Measurements from ENCODE around the gene SH3BP4. TPM values are rescaled to one million over a fixed set of nuclear protein-coding genes. Genes with fewer than 3 reads are reported as not detected.

The SH3BP4 gene
- total RNA-seq, 1 donor: 29.9 TPM

DNA sequence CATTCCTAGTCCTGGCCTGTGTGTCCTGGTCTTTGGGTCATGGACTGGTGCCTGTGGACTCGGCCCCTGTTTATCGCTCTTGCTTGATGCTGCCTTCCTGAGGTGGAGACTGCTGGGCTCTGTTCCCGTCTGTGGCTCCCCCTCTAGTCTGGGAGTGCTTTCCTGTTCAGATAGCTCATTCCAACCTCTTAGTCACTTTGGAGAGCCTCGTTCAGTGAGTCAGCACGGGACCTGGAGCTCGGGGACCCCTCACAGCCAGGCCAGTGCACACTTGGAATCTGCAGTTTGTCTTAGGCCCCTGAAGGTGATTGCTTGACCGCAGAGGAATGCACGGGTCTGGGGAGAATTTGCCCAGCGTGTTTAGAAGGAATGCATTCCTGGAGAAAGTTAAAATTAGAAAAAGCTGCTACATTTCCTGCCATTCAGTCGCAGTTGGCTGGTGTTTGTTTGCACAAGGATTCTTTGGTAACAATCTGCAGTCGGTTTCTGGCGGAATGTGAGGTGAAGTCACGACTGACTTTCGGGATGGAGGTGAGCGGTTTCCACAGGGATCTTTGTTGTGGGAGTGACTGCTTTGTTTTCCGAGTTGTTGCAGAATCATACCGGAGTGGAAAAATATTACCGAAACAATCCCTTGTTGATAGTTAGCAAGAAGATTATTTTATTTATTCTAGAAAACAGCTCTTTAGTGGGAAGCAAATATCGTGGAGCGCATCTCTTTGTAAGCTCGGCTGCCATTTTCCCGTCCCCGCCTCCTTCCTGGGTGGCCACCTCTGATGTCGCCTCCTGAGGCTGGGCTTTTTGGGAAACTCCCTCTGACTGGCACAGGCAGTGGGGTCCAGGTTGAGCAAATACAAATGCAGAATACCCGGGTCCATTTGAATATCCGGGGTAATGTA is 29.6 kb downstream of the SH3BP4 start:
- no peak for DNase-seq (ENCODE audit: low read depth in 2 of 3, low spot score in 2 of 3)

DNA sequence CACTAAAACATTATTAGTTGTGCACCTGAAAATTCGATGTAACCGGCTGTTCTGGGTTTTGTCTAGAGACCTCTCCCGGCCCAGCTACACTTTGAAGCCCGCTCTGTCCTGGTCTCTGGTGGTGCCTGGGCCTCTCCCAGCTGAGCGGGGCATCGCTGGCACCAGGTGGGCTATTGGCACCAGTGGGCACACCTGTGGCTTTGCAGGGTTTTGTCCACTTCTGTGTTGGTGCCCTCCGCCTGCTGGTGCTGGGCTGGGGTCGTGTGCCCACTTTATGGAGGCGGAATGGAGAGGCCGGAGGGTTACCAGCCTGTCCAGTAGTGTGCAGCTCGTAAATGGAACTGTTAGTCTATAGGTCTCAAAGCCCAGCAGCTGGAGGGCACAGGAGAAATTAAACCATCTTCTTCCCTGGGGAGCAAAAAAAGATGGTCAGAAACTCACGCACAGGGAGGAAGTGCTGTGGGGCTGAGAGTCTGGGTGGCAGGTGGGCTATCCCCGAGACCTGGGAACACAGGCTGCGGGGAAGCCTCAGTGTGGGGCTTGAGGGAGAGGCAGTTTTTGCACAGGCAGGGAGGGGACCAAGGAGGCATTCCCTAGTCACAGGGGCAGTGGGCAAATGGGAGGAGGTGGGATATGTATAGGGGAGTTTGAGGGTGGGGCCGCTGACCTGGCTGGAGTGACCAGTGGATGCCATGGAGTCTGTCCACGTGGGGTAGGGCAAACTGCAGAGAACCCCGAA is 30.4 kb downstream of the SH3BP4 start:
- no peak for DNase-seq (ENCODE audit: low read depth in 2 of 3, low spot score in 2 of 3)

GRCh38 chr2:234983011-234983726 is 31.4 kb downstream of the SH3BP4 start:
- no peak for DNase-seq (ENCODE audit: low read depth in 2 of 3, low spot score in 2 of 3)

DNA sequence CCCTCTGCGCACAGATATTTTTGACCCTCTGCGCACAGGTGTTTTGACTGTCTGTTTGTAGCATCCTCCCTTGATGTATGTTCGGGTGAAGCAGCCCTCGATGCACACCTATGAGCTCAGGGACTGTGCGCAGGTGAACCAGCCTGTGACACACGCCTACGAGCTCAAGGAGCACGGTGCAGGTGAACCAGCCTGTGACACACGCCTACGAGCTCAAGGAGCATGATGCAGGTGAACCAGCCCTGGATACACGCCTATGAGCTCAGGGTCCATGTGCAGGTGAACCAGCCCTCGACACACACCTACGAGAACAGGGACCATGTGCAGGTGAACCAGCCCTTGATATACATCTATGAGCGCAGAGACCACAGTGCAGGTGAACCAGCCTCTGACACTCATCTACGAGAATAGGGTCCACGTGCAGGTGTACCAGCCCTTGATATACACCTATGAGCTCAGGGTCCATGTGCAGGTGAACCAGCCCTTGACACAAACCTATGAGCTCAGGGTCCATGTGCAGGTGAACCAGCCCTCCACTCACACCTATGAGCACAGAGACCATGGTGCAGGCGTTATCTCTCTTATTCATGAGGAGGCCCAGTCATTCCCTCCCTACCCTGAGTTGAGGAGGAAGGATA is 33.9 kb downstream of the SH3BP4 start:
- no peak for DNase-seq (ENCODE audit: low read depth in 2 of 3, low spot score in 2 of 3)

DNA sequence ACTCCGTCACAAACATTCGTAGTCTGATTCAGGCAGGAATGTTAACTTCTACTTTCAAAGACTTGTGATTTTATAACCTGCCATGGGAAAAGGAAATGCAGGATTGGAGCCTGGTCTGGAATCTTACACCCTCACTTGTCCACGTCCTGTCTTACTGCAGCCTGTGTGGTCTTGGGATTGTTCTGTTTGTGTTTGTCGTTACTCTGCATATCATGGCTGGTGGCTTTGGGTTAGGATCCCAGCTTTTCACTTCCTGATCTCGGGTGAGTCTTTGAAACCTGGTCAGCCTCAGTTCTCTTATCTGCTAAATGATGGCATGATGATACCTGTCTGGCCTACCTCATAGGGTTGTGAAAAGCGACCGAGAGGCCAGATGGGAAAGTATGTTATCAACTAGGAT is 34.6 kb downstream of the SH3BP4 start:
- DNase-seq (ENCODE audit: low read depth in 2 of 3, low spot score in 2 of 3): no peak

GRCh38 chr2:234986876-234987720 is 35.3 kb downstream of the SH3BP4 start:
- DNase-seq (ENCODE audit: low read depth in 2 of 3, low spot score in 2 of 3): no peak

DNA sequence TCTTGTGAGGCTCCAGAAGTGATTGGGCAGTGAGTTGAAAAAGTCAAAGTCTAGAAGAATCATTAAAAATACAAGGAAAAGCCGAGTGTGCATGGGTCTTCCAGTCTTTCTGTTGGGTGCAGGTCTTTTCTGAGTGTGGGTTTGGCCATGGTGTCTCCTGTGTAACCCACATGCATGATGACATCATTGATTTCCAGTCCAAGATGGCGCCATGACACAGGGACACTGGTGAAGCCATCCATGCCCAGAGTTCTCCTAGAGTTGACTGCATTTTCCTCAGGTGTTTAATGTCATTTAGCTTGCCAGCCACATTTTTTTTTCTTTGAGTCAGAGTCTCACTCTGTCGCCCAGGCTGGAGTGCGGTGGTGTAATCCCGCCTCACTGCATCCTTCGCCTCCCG is 35.9 kb downstream of the SH3BP4 start:
- DNase-seq (ENCODE audit: low read depth in 2 of 3, low spot score in 2 of 3): no peak

- no peak for DNase-seq (ENCODE audit: low read depth in 2 of 3, low spot score in 2 of 3)
Measured at GRCh38 chr2:234988491-234988890, 36.7 kb downstream of the SH3BP4 start.

GRCh38 chr2:234989183-234989701 is 37.4 kb downstream of the SH3BP4 start:
- peak in 2 of 3 donors; percentile 70 to 88 for DNase-seq (ENCODE audit: low read depth in 2 of 3, low spot score in 2 of 3)

DNA sequence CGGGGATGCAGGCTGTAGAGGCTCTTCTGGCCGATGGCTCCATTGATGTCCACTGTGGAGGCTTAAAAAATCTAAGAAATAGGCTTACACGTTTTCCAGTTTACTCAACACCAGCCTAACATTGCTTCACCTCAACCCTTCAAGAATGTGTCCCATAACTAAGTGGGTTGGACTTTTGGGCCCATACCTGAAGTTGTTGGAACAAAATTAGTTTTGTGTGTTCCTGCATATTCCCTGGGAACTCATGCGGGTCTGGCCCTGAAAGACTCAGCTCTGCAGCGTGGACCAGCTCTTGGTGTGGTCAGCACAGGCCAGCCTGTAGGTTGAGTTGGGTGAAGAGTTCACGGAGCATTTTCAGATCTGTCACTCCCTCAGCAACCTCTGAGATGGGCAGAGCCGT is 38.5 kb downstream of the SH3BP4 start:
- DNase-seq (ENCODE audit: low read depth in 2 of 3, low spot score in 2 of 3): no peak

DNA sequence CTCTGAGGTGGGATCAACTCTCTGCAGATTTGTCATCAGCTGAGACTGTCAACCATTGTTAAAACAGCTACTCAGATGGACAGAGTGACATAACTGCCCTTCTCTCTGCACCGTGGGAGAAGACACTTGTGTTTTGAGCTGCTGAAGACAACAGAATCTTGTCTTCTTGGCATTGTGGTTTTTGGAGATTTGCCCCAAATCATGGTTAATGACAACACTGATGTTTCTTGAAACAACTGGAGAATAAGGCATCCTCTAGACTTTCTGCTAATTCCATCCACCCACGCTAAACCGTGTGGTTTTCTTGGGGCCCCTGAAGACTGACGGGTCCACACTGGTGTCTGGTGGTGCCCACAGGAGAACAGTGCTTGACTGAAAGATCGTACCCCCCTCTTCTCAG is 39.5 kb downstream of the SH3BP4 start:
- no peak for DNase-seq (ENCODE audit: low read depth in 2 of 3, low spot score in 2 of 3)

DNA sequence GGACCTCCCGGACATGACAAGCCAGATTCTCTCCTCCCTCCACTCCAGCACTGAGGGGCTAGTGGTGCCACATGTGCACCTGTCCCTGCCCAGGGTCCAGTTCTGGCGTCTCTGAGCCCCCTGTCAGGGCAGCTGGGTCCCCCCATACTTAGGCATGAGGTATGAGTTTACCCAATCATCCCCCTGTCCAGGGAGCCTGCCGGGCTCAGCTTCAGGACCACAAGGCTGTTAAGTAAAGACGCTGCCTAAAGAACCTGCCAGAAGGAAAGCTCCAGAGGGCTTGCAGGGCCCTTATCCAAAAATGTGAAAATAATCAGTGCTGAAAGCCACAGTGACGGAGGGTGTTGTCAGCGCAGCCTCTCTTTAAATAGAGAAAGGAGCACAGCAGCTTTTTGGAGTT is 40.0 kb downstream of the SH3BP4 start:
- no peak for DNase-seq (ENCODE audit: low read depth in 2 of 3, low spot score in 2 of 3)

- DNase-seq (ENCODE audit: low read depth in 2 of 3, low spot score in 2 of 3): no peak
Measured at GRCh38 chr2:234992196-234992595, 40.4 kb downstream of the SH3BP4 start.

DNA sequence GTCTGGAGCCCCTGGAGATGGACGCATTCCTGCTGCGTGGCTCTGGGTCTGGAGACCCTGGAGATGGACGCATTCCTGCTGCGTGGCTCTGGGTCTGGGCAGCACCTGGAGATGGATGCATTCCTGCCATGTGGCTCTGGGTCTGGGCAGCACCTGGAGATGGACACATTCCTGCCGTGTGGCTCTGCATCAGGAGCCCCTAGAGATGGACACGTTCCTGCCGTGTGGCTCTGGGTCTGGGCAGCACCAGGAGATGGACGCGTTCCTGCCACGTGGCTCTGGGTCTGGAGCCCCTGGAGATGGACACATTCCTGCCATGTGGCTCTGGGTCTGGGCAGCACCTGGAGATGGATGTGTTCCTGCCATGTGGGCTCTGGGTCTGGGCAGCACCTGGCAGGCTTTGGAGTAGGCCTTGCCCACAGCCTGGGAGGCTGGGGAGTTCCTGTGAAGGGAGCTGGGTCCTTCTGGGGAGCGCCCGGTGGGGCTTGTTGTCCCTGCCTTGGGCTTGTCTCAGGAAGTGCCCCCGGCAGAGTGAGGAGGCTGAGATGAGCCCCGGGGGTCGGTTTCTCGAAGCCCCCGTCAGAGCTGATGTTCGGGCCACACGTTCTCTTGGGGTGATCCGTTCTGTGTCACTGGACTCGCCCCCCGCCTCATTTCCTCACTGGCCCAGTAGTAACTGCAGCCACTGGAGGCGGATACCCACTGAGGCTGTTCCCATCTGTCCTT is 41.0 kb downstream of the SH3BP4 start:
- no peak for DNase-seq (ENCODE audit: low read depth in 2 of 3, low spot score in 2 of 3)

GRCh38 chr2:234993541-234993981 is 41.7 kb downstream of the SH3BP4 start:
- DNase-seq (ENCODE audit: low read depth in 2 of 3, low spot score in 2 of 3): no peak

GRCh38 chr2:234994438-234995321 is 42.9 kb downstream of the SH3BP4 start:
- peak in 1 of 3 donors; percentile 21 for DNase-seq (ENCODE audit: low read depth in 2 of 3, low spot score in 2 of 3)

DNA sequence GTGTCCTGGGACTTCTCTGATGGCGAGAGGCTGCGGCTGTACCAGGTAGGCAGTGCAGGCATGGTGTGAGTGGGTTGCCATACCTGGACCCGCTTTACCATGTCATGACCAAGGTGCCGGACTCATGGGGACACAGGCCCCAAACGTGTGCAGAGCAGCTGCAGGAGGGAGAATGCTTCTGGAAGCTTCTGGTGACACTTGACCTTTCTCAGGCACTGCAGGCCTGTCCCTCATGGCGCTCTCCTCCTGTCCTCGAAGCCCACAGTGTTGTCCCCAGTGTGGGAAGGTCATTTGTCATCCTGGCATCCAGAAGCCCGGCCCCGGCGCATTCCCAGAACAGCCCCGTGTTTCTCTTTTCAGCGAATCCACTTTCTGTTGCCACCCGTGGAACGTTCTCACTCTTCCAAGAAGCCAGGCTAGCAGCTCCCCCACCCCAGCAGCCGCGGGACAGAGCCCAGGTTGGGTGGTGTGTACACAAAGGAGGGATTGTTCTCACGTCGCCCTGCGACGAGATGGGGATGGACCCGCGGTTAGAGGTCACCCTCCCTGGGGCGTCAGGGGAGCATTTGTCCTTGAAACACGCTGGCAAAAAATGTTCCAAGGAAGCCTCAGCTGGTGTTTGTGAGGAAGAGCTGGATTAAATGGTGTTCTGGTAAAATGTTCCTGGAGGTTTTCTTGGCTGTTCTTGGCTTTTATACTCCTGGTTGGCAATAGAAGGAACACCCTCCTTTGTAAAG is 43.7 kb downstream of the SH3BP4 start:
- no peak for DNase-seq (ENCODE audit: low read depth in 2 of 3, low spot score in 2 of 3)

Data from hematopoietic multipotent progenitor cell (in vitro differentiated cells).